HEK293T (cell line): ENCODE results near the gene TMEM132D.

ENCODE experiments used
- BHLHE40 ChIP-seq: fragments of 450-650 bp; IDR thresholded peaks from 2 replicates; pipeline ENCODE4 v1.6.1; 2016; ENCODE audit warnings: mild to moderate bottlenecking, moderate library complexity, borderline replicate concordance
- CTBP1 ChIP-seq: fragments of 450-650 bp; IDR thresholded peaks from 2 replicates; pipeline ENCODE4 v1.6.1; 2016; ENCODE audit warnings: borderline replicate concordance
- ELF4 ChIP-seq: fragments of 450-650 bp; IDR thresholded peaks from 2 replicates; pipeline ENCODE4 v1.6.1; 2017; ENCODE audit warnings: antibody characterized with exemption
- FOXA1 ChIP-seq: fragments of 450-650 bp; IDR thresholded peaks from 2 replicates; pipeline ENCODE4 v1.6.1; 2016; ENCODE audit warnings: mild to moderate bottlenecking
- FOXM1 ChIP-seq: fragments of 450-650 bp; IDR thresholded peaks from 2 replicates; pipeline ENCODE4 v1.6.1; 2017; ENCODE audit warnings: mild to moderate bottlenecking, borderline replicate concordance
- HDGF ChIP-seq: fragments of 450-650 bp; IDR thresholded peaks from 2 replicates; pipeline ENCODE4 v1.6.1; 2017; ENCODE audit warnings: antibody characterized with exemption, borderline replicate concordance
- SP1 ChIP-seq: fragments of 450-650 bp; IDR thresholded peaks from 2 replicates; pipeline ENCODE4 v1.6.1; 2017
- SUZ12 ChIP-seq: fragments of 450-650 bp; IDR thresholded peaks from 2 replicates; pipeline ENCODE4 v1.6.1; 2016; ENCODE audit warnings: mild to moderate bottlenecking
- ZNF384 ChIP-seq: fragments of 450-650 bp; IDR thresholded peaks from 2 replicates; pipeline ENCODE4 v1.6.1; 2016
- TF ChIP-seq, protein P1 (sequence below): fragments of 450-650 bp; IDR thresholded peaks from 2 replicates; pipeline ENCODE4 v1.6.1; 2016

DNA sequence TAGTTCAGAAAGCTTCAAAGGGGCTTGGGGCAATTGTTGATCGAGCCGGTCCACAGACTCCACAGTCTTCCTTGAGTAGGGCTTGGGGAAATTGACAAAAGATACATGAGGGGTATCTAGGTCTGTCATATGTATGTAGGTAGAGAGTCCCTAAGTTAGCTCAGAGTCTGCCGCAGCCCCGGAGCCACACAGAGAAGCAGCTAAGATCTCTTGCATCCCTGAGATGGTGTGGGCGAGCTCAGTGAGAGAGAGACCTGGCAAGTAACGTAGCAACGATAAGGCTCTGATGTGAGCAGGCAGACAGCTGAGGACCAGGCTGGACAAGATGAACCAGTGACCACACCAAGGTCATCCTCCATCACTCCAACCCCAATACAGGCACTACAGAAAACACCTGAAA lies 297.6 kb downstream of the TMEM132D start:
- TF ChIP-seq ELF4: no peak
- no peak for TF ChIP-seq SUZ12
- no peak for TF ChIP-seq CTBP1
- no peak for TF ChIP-seq HDGF
- TF ChIP-seq, protein P1, sequence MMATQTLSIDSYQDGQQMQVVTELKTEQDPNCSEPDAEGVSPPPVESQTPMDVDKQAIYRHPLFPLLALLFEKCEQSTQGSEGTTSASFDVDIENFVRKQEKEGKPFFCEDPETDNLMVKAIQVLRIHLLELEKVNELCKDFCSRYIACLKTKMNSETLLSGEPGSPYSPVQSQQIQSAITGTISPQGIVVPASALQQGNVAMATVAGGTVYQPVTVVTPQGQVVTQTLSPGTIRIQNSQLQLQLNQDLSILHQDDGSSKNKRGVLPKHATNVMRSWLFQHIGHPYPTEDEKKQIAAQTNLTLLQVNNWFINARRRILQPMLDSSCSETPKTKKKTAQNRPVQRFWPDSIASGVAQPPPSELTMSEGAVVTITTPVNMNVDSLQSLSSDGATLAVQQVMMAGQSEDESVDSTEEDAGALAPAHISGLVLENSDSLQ: no peak
- TF ChIP-seq ZNF384: no peak
- no peak for TF ChIP-seq BHLHE40
- TF ChIP-seq SP1: no peak
- TF ChIP-seq FOXM1: no peak
- no peak for TF ChIP-seq FOXA1
